Hepatocyte (in vitro differentiated cells): Measurements from ENCODE around the gene MKNK2. TPM values are rescaled to one million over a fixed set of nuclear protein-coding genes. Genes with fewer than 3 reads are reported as not detected.
"Not testable (repeated sequence)": the region's sequence is repeated elsewhere in the genome, so short reads cannot be mapped to it uniquely, and the experiment has no call there.

Experiments used
- DNase-seq: peaks from one replicate; pipeline ENCODE4 v3.0.0-alpha.2; 2016; ENCODE audit warnings: low spot score
- H2AFZ ChIP-seq: fragments of 200-600 bp; sonication (generic); 2 replicates; pipeline ENCODE4 v1.6.0; 2016; ENCODE audit warnings: antibody characterized with exemption, mild to moderate bottlenecking
- H3K27ac ChIP-seq: fragments of 200-600 bp; sonication (generic); 2 replicates; pipeline ENCODE4 v1.5.1; 2016; ENCODE audit warnings: mild to moderate bottlenecking
- H3K27me3 ChIP-seq: fragments of 200-600 bp; sonication (generic); 2 replicates; pipeline ENCODE4 v1.6.1; 2016
- H3K36me3 ChIP-seq: fragments of 200-600 bp; sonication (generic); replicated peaks from 2 replicates; pipeline ENCODE4 v1.5.1; 2016; ENCODE audit warnings: low read depth; ENCODE audit not compliant: insufficient read depth
- H3K4me1 ChIP-seq: fragments of 200-600 bp; sonication (generic); 2 replicates; pipeline ENCODE4 v1.5.1; 2016; ENCODE audit warnings: mild to moderate bottlenecking, moderate library complexity; ENCODE audit not compliant: insufficient read depth
- H3K4me2 ChIP-seq: fragments of 200-600 bp; sonication (generic); 2 replicates; pipeline ENCODE4 v1.6.0; 2016
- H3K4me3 ChIP-seq: fragments of 200-600 bp; sonication (generic); 2 replicates; pipeline ENCODE4 v1.5.1; 2016; ENCODE audit warnings: mild to moderate bottlenecking
- H3K79me2 ChIP-seq: fragments of 200-600 bp; sonication (generic); 2 replicates; pipeline ENCODE4 v1.6.0; 2017; ENCODE audit warnings: mild to moderate bottlenecking
- H3K9me2 ChIP-seq: fragments of 200-600 bp; sonication (generic); replicated peaks from 2 replicates; pipeline ENCODE4 v1.6.0; 2017; ENCODE audit warnings: mild to moderate bottlenecking; ENCODE audit not compliant: insufficient read depth
- H3K9me3 ChIP-seq: fragments of 200-600 bp; sonication (generic); 2 replicates; pipeline ENCODE4 v1.5.1; 2016; ENCODE audit warnings: low read depth, mild to moderate bottlenecking
- H4K20me1 ChIP-seq: fragments of 200-600 bp; sonication (generic); 2 replicates; pipeline ENCODE4 v1.6.0; 2016; ENCODE audit warnings: mild to moderate bottlenecking; ENCODE audit not compliant: insufficient read depth, poor library complexity, severe bottlenecking
- CTCF ChIP-seq: fragments of 200-600 bp; sonication (generic); IDR thresholded peaks from 2 replicates; pipeline ENCODE4 v1.5.1; 2016; ENCODE audit warnings: antibody characterized with exemption, mild to moderate bottlenecking; ENCODE audit not compliant: poor library complexity
- EZH2 ChIP-seq: fragments of 200-600 bp; sonication (generic); IDR thresholded peaks from 2 replicates; pipeline ENCODE4 v1.6.1; 2016; ENCODE audit warnings: antibody characterized with exemption, mild to moderate bottlenecking, borderline replicate concordance
- EZH2phosphoT487 ChIP-seq: fragments of 200-600 bp; sonication (generic); IDR thresholded peaks from one replicate; pipeline ENCODE4 v1.6.1; 2018; ENCODE audit warnings: antibody characterized with exemption, mild to moderate bottlenecking, low read depth, moderate library complexity; ENCODE audit not compliant: unreplicated experiment, severe bottlenecking
- WGBS: methylation state at CpG from one replicate; pipeline ENCODE4 v1.1.6; 2016; ENCODE audit warnings: low lambda C conversion rate; ENCODE audit errors: missing lambda C conversion rate; 5-methylcytosine and 5-hydroxymethylcytosine counted together
- polyA plus RNA-seq: library from polyadenylated mRNA; unstranded; fragments of >200 nt; fragmentation: Nextera tagmentation; extraction: Ambion mirVana; gene quantifications from 2 replicates; pipeline ENCODE4 v1.2.1, GENCODE V29; 2016
- small RNA-seq: library from RNA; depleted of rRNA; stranded (forward); fragments of <200 nt; gene quantifications from one replicate; pipeline ENCODE3, GENCODE V24; 2014
- total RNA-seq: library from RNA; depleted of rRNA; stranded (reverse); fragments of >200 nt; gene quantifications from 2 replicates; pipeline ENCODE4 v1.2.3, GENCODE V29; 2014

MKNK2 gene
- total and polyA plus RNA-seq, 2 experiments from 2014 or later, result 90.4 to 136 TPM

DNA sequence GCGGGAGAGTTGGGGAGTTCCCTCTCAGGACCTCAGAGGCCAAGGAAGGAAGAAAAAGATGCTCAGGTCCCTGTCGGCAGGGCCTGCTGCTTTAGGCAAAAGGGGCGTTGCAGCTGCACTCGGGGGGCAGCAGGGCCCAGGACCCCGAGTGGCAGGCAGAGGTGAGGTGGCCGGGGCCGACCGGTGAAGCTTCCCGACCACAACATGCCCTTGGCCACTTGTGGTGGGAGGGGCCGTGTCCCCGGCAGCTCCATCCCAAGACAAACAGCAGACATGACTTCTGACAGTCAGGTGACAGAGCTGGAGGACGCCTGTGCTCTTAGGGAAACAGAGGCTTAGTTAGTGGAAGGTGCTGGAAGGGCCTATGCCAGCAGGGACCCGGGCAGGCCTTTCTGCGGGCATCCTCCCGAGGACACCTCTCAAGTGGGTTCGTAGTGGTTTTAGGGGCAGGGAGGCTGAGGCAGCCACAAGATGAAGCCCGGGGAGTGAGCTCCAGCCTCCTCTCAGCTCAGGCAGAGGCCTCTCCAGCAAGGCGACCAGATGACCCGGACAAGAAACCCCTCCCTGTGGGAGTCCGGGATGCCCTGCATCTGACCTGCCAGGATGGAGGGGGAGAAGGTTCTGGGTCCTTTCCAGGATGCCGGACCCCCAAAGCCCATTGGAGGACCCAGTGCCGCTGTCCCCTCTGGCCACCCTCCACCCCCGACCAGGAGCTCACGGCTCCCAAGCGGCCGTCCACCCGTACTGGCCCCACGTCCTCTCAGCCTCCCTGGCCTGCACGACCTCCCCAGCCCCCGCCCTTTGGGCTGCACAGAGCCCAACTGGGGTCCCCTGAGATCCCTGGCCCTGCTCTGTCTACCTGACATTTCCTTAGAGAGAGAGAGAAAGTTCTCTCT is 59.8 kb downstream of the MKNK2 start:
- no peaks in the 10 kb centered on the region for H3K79me2 ChIP-seq
- no peak overlapping the region for H3K4me2 ChIP-seq
- no peak overlapping the region for H3K27ac ChIP-seq
- 95% methylated on average over 27 of the region's 30 CpGs for WGBS
- H3K36me3 ChIP-seq, result no peaks in the 10 kb centered on the region
- H2AFZ ChIP-seq, result no peak overlapping the region
- no peak overlapping the region for H3K4me3 ChIP-seq
- DNase-seq, result peak; percentile 4
- TF ChIP-seq EZH2, result no peak
- no peaks in the 10 kb centered on the region for H3K4me1 ChIP-seq
- H4K20me1 ChIP-seq, result no peaks in the 10 kb centered on the region
- peaks cover 4% of the 10 kb centered on the region for H3K9me3 ChIP-seq
- no peaks in the 10 kb centered on the region for H3K27me3 ChIP-seq
- no peaks in the 10 kb centered on the region for H3K9me2 ChIP-seq

DNA sequence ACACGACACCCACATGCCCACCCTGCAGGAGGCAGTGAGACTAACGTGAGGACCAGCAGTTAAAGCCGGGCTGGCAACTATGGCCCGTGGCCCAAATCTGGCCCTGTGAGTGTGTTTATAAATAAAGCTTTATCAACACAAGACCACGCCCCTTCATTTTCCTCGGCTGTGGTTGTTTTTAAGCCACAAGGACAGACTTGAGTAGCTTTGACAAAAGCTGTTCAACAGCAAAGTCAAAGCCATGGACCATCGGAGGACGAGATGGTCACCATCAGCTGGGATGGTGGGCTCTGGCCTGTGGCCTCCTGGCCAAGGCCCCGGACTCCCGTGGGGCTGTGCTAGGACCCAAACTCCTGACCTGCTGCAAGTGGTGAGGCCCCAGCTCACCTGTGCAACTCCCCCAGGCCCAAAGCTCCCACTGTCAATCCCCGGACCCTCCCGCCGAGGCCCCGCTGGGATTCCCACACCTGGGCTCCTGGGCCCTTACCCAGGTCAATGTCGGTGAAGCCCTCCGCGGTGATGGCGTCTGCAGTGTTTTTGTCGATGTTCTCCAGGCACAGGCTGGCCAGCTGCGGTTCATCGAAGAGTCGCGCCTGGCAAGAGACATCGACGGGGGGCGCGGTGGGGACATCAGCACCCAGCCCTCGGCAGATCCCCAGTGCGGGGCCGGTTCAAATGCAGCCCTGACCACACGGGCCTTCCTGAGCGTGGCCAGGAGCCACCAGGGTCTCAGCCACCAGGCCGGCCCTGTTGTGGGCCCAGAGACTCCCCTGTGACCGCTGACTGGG is 60.6 kb downstream of the MKNK2 start:
- Histone ChIP-seq H3K9me2 (no peaks in the 10 kb centered on the region), H2AFZ (no peak overlapping the region), H3K27me3 (no peaks in the 10 kb centered on the region), H3K9me3 (no peaks in the 10 kb centered on the region), H3K4me1 (no peaks in the 10 kb centered on the region), H3K79me2 (no peaks in the 10 kb centered on the region), H3K4me3 (no peak overlapping the region), H4K20me1 (no peaks in the 10 kb centered on the region), H3K4me2 (no peak overlapping the region), H3K27ac (no peak overlapping the region), H3K36me3 (no peaks in the 10 kb centered on the region)
- no peak for DNase-seq
- WGBS, result 96% methylated on average over 33 of the region's 34 CpGs
- no peak for TF ChIP-seq EZH2phosphoT487

DNA sequence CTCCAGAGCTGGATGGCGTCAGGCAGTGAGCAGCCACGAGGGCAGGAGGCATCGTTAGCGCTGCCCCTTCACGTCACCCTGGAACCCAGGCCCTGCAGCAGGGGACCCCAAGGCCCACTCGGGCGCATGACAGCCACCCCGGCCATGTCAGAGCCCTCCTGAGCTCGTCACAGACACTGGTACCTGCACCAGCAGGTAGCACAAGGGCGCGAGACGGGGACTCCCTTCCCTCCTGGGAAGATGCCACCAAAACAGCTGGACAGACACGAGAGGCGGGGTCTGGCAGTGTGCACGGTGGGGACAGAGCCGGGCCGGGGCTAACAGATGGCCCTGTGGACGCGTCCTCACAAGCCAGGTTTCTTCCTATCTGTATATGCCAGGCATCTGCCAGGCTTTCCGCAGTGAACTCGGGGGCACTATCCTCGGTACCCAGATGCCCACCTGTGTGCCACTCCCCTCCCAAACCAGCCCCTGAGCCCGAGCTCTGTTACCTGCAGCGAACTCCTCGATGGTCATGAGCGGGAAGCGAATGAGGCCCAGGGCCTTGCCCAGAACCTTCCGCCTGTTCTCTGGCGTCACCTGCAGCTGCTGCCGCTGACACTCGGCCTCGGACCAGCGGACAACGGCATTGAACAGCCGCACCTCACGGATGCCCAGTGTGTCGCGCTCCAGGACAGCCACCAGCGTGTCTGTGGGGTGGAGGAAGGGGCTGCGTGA is 61.4 kb downstream of the MKNK2 start:
- WGBS, result 95% methylated on average over 40 of the region's 40 CpGs
- H3K27me3 ChIP-seq, result no peaks in the 10 kb centered on the region
- no peak for TF ChIP-seq EZH2phosphoT487
- no peak for TF ChIP-seq EZH2
- TF ChIP-seq CTCF, result no peak
- no peaks in the 10 kb centered on the region for H3K79me2 ChIP-seq
- no peak overlapping the region for H3K4me2 ChIP-seq
- no peaks in the 10 kb centered on the region for H3K9me2 ChIP-seq
- no peak overlapping the region for H3K27ac ChIP-seq
- no peaks in the 10 kb centered on the region for H3K36me3 ChIP-seq
- DNase-seq, result no peak
- no peak overlapping the region for H3K4me3 ChIP-seq
- no peaks in the 10 kb centered on the region for H4K20me1 ChIP-seq
- no peaks in the 10 kb centered on the region for H3K9me3 ChIP-seq
- H2AFZ ChIP-seq, result no peak overlapping the region
- H3K4me1 ChIP-seq, result no peaks in the 10 kb centered on the region

- WGBS, result 90% methylated on average over 10 of the region's 10 CpGs
- H4K20me1 ChIP-seq, H3K36me3 ChIP-seq: not testable (repeated sequence)
These were observed 62.6 kb downstream of the MKNK2 start for GRCh38 chr19:1988464-1988863.

More at GRCh38 chr19:1988464-1988863, 62.6 kb downstream of the MKNK2 start:
- not testable (repeated sequence) for H3K9me2 ChIP-seq, H3K4me3 ChIP-seq, H3K4me1 ChIP-seq, H3K79me2 ChIP-seq, H3K4me2 ChIP-seq, H3K9me3 ChIP-seq, H2AFZ ChIP-seq, DNase-seq, H3K27me3 ChIP-seq, H3K27ac ChIP-seq

Small RNA genes within 50 kb of the gene (small RNA-seq; reads per million reads assigned to genes)
- not detected for gene AC007136.1

Other genes starting within 250 kb of the MKNK2 start
- 1.4 and 1.7 TPM in 2 replicates for gene ATP8B3, start 239.0 kb downstream of the MKNK2 start, total RNA-seq
- 2.4 and 3.1 TPM in 2 replicates for gene ATP8B3, start 239.0 kb downstream of the MKNK2 start, polyA plus RNA-seq
- gene REXO1, start 202.8 kb downstream of the MKNK2 start, total RNA-seq, result 13.2 and 13.4 TPM in 2 replicates
- gene REXO1, start 202.8 kb downstream of the MKNK2 start, polyA plus RNA-seq, result 22.8 and 26.2 TPM in 2 replicates
- 3.4 and 6.4 TPM in 2 replicates for gene KLF16, start 187.7 kb downstream of the MKNK2 start, total RNA-seq
- 14.3 and 16.0 TPM in 2 replicates for gene KLF16, start 187.7 kb downstream of the MKNK2 start, polyA plus RNA-seq
- 62.5 and 77.5 TPM in 2 replicates for gene ABHD17A, start 165.7 kb downstream of the MKNK2 start, total RNA-seq
- gene ABHD17A, start 165.7 kb downstream of the MKNK2 start, polyA plus RNA-seq, result 99.7 and 102 TPM in 2 replicates
- gene ADAT3, start 145.8 kb downstream of the MKNK2 start, total RNA-seq, result 2.4 and 5.3 TPM in 2 replicates
- 11.0 and 11.6 TPM in 2 replicates for gene ADAT3, start 145.8 kb downstream of the MKNK2 start, polyA plus RNA-seq
- gene SCAMP4, start 145.8 kb downstream of the MKNK2 start, total RNA-seq, result 69.3 and 77.2 TPM in 2 replicates
- 89.8 and 103 TPM in 2 replicates for gene SCAMP4, start 145.8 kb downstream of the MKNK2 start, polyA plus RNA-seq
- gene CSNK1G2, start 110.1 kb downstream of the MKNK2 start, total RNA-seq, result 44.8 and 56.8 TPM in 2 replicates
- gene CSNK1G2, start 110.1 kb downstream of the MKNK2 start, polyA plus RNA-seq, result 82.5 and 82.7 TPM in 2 replicates
- 56.4 and 62.1 TPM in 2 replicates for gene BTBD2, start 35.5 kb downstream of the MKNK2 start, total RNA-seq
- gene BTBD2, start 35.5 kb downstream of the MKNK2 start, polyA plus RNA-seq, result 71.1 and 76.0 TPM in 2 replicates
- 13.5 and 15.7 TPM in 2 replicates for gene MOB3A, start 45.1 kb upstream of the MKNK2 start, total RNA-seq
- gene MOB3A, start 45.1 kb upstream of the MKNK2 start, polyA plus RNA-seq, result 25.1 and 27.7 TPM in 2 replicates
- 0.44 and 1.4 TPM in 2 replicates for gene IZUMO4, start 45.7 kb upstream of the MKNK2 start, total RNA-seq
- 2.8 and 4.0 TPM in 2 replicates for gene IZUMO4, start 45.7 kb upstream of the MKNK2 start, polyA plus RNA-seq
- 92.2 and 102 TPM in 2 replicates for gene AP3D1, start 100.3 kb upstream of the MKNK2 start, total RNA-seq
- 108 and 109 TPM in 2 replicates for gene AP3D1, start 100.3 kb upstream of the MKNK2 start, polyA plus RNA-seq
- gene DOT1L, start 112.7 kb upstream of the MKNK2 start, total RNA-seq, result 6.9 and 9.5 TPM in 2 replicates
- gene DOT1L, start 112.7 kb upstream of the MKNK2 start, polyA plus RNA-seq, result 9.1 and 10.7 TPM in 2 replicates
- gene PLEKHJ1, start 185.1 kb upstream of the MKNK2 start, total RNA-seq, result 142 and 165 TPM in 2 replicates
- 190 and 207 TPM in 2 replicates for gene PLEKHJ1, start 185.1 kb upstream of the MKNK2 start, polyA plus RNA-seq
- gene SF3A2, start 185.6 kb upstream of the MKNK2 start, total RNA-seq, result 17.9 and 21.2 TPM in 2 replicates
- 75.3 and 81.1 TPM in 2 replicates for gene SF3A2, start 185.6 kb upstream of the MKNK2 start, polyA plus RNA-seq
- gene AMH, start 198.1 kb upstream of the MKNK2 start, total RNA-seq, result 3.9 and 8.2 TPM in 2 replicates
- 20.9 and 22.3 TPM in 2 replicates for gene AMH, start 198.1 kb upstream of the MKNK2 start, polyA plus RNA-seq
- gene JSRP1, start 205.2 kb upstream of the MKNK2 start, total RNA-seq, result 0.30 TPM in 1 of 2 replicates, not detected in the other
- gene JSRP1, start 205.2 kb upstream of the MKNK2 start, polyA plus RNA-seq, result 0.91 and 0.93 TPM in 2 replicates
- gene PEAK3, start 230.9 kb upstream of the MKNK2 start, total RNA-seq, result not detected in 2 replicates
- 0.15 and 0.57 TPM in 2 replicates for gene PEAK3, start 230.9 kb upstream of the MKNK2 start, polyA plus RNA-seq